ENCODE data around the gene POU2AF2.

DNA sequence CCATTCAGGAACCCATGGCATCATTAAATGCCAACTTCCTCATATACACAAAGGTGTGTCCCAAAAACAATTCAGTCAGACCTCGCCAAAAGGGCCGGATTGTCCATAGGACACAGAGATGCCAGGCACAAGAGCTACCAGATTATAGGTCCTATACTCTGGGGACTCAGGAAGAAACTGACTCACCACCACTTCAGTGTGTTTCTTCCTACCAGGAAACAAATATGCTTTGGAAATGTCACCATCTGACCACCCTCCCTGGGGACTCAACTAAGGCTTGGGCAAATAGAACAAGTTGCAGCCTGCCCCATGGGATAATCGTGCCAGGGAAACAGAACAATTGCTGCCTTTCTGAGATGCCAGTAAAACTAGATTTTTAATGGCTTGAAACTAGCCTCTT lies 64.6 kb downstream of the POU2AF2 start:
- TF ChIP-seq POLR2AphosphoS5 (IDR thresholded peaks at IDR 0.05; ENCODE audit: low read depth, low read length) (no peak), POLR2A (IDR thresholded peaks at IDR 0.05; ENCODE audit: low read depth, low read length) (no peak), TAF1 (IDR thresholded peaks at IDR 0.05; ENCODE audit: low read depth, low read length) (no peak)

Measured in GM12891 (cell line).